ENCODE measurements around the gene TRIP10.

DNA sequence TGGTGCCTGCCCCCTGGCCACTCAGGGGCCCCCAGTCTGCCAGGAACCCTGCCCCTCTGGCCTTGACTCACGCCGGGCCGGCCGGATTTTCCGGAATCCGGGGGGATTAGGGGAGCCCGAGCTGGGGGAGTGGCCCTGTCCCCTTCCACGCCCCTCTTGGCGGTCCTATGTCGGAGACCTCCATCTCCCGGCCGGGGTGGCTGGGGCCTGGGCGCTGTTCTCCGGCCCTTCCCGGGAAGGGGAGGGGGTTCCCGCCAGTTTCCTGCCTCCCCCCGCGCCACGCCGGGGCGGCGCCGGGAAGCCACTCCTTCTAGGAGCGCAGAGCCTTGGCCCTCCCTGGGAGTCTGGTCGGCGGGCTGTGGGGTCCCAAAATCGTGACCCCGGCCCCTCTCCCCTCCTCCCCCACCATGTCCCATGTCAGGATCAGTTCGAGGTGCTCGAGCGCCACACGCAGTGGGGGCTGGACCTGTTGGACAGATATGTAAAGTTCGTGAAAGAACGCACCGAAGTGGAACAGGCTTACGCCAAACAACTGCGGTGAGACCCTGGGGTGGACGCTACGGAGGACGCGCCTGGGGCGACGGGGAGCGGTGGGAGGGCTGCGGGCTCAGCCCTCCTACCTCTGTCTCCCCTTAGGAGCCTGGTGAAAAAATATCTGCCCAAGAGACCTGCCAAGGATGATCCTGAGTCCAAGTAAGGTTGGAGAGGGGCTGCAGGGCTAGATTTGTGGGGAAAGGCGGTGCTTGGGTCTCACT lies 1.3 kb downstream of the TRIP10 start:
- TF ChIP-seq, protein P1, sequence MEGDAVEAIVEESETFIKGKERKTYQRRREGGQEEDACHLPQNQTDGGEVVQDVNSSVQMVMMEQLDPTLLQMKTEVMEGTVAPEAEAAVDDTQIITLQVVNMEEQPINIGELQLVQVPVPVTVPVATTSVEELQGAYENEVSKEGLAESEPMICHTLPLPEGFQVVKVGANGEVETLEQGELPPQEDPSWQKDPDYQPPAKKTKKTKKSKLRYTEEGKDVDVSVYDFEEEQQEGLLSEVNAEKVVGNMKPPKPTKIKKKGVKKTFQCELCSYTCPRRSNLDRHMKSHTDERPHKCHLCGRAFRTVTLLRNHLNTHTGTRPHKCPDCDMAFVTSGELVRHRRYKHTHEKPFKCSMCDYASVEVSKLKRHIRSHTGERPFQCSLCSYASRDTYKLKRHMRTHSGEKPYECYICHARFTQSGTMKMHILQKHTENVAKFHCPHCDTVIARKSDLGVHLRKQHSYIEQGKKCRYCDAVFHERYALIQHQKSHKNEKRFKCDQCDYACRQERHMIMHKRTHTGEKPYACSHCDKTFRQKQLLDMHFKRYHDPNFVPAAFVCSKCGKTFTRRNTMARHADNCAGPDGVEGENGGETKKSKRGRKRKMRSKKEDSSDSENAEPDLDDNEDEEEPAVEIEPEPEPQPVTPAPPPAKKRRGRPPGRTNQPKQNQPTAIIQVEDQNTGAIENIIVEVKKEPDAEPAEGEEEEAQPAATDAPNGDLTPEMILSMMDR (IDR thresholded peaks at IDR 0.05) = no peak
- TF ChIP-seq POLR2A (IDR thresholded peaks at IDR 0.05) (no peak), POLR2AphosphoS5 (IDR thresholded peaks at IDR 0.05) (peak in 1 of 3 donors; percentile 43)
